Mesenchymal stem cell (in vitro differentiated cells and primary cell): ENCODE results near the gene ZNF254.

Source experiments
- DNase-seq: peaks from one replicate; pipeline ENCODE4 v3.0.0-alpha.2; 2013
- H2AFZ ChIP-seq: one replicate; pipeline ENCODE4 v1.6.1; 2013; ENCODE audit warnings: low read depth, mild to moderate bottlenecking, control low read depth, inconsistent platforms, low read length, moderate library complexity
- H2AK5ac ChIP-seq: 2 replicates; pipeline ENCODE4 v1.6.1; 2013; ENCODE audit warnings: low read length, moderate library complexity, mild to moderate bottlenecking, inconsistent platforms; ENCODE audit not compliant: severe bottlenecking
- H2BK120ac ChIP-seq: one replicate; pipeline ENCODE4 v1.6.1; 2013; ENCODE audit warnings: low read depth, mild to moderate bottlenecking, inconsistent platforms, low read length, moderate library complexity
- H2BK12ac ChIP-seq, 2 experiments: one replicate each; pipeline ENCODE4 v1.6.1; 2013; ENCODE audit warnings: inconsistent platforms in 2 of 2, low read length in 2 of 2, mild to moderate bottlenecking in 2 of 2, moderate library complexity in 2 of 2, control low read depth in 1 of 2
- H2BK15ac ChIP-seq: one replicate; pipeline ENCODE4 v1.6.1; 2013; ENCODE audit warnings: mild to moderate bottlenecking, low read depth, inconsistent platforms; ENCODE audit not compliant: poor library complexity, severe bottlenecking
- H2BK5ac ChIP-seq: 2 replicates; pipeline ENCODE4 v1.6.1; 2013; ENCODE audit warnings: low read depth, mild to moderate bottlenecking, low read length, control low read depth, inconsistent platforms; ENCODE audit not compliant: poor library complexity, severe bottlenecking
- H3K14ac ChIP-seq, 2 experiments: one replicate each; pipeline ENCODE4 v1.6.1; 2013; ENCODE audit warnings: inconsistent platforms in 2 of 2, low read length in 2 of 2, control low read depth in 1 of 2, mild to moderate bottlenecking in 1 of 2, moderate library complexity in 1 of 2
- H3K18ac ChIP-seq, 2 experiments: one replicate each; pipeline ENCODE4 v1.6.1; 2013; ENCODE audit warnings: inconsistent platforms in 2 of 2, low read length in 2 of 2, control low read depth in 1 of 2, low read depth in 1 of 2, mild to moderate bottlenecking in 1 of 2
- H3K23ac ChIP-seq, 2 experiments: one replicate each; pipeline ENCODE4 v1.6.1; 2013; ENCODE audit warnings: inconsistent platforms in 2 of 2, low read length in 2 of 2, mild to moderate bottlenecking in 2 of 2, moderate library complexity in 2 of 2, control low read depth in 1 of 2
- H3K27ac ChIP-seq: 2 replicates; pipeline ENCODE4 v1.5.1; 2013; ENCODE audit warnings: mild to moderate bottlenecking, moderate library complexity, low read length, control low read depth, inconsistent platforms; ENCODE audit not compliant: poor library complexity, severe bottlenecking
- H3K27me3 ChIP-seq, 2 experiments: 2 replicates each; pipeline versions ENCODE4 v1.6.1 to v1.7.0; 2013; ENCODE audit warnings: low read length in 2 of 2, mild to moderate bottlenecking in 2 of 2, moderate library complexity in 2 of 2, control low read depth in 1 of 2, inconsistent platforms in 1 of 2; ENCODE audit not compliant: control insufficient read depth in 1 of 2, insufficient read depth in 1 of 2
- H3K36me3 ChIP-seq, 2 experiments: 2 replicates each; pipeline versions ENCODE4 v1.6.1 to v1.7.0; 2013; ENCODE audit warnings: low read length in 2 of 2, control low read depth in 1 of 2, inconsistent platforms in 1 of 2, low read depth in 1 of 2, mild to moderate bottlenecking in 1 of 2; ENCODE audit not compliant: insufficient read depth in 2 of 2, control insufficient read depth in 1 of 2
- H3K4ac ChIP-seq, 2 experiments: one replicate each; pipeline ENCODE4 v1.6.1; 2013; ENCODE audit warnings: inconsistent platforms in 2 of 2, low read length in 2 of 2, mild to moderate bottlenecking in 2 of 2, moderate library complexity in 2 of 2, control low read depth in 1 of 2, low read depth in 1 of 2
- H3K4me1 ChIP-seq: 2 replicates; pipeline ENCODE4 v1.6.1; 2013; ENCODE audit warnings: low read depth, low read length, control low read depth; ENCODE audit not compliant: control insufficient read depth, insufficient read depth
- H3K4me2 ChIP-seq: 2 replicates; pipeline ENCODE4 v1.6.1; 2013; ENCODE audit warnings: low read length, mild to moderate bottlenecking, inconsistent platforms; ENCODE audit not compliant: poor library complexity, severe bottlenecking
- H3K4me3 ChIP-seq, 2 experiments: 2 replicates each; pipeline versions ENCODE4 v1.5.1 to v1.7.0; 2013; ENCODE audit warnings: low read length in 2 of 2, mild to moderate bottlenecking in 2 of 2, control low read depth in 1 of 2, low read depth in 1 of 2; ENCODE audit not compliant: insufficient read depth in 1 of 2
- H3K79me1 ChIP-seq: replicated peaks from 2 replicates; pipeline ENCODE4 v1.6.1; 2013; ENCODE audit warnings: mild to moderate bottlenecking, control low read depth, low read length, inconsistent platforms; ENCODE audit not compliant: poor library complexity, severe bottlenecking
- H3K9ac ChIP-seq: 2 replicates; pipeline ENCODE4 v1.7.0; 2013; ENCODE audit warnings: mild to moderate bottlenecking, low read length, moderate library complexity
- H3K9me3 ChIP-seq: 2 replicates; pipeline ENCODE4 v1.7.0; 2013; ENCODE audit warnings: mild to moderate bottlenecking, low read length; ENCODE audit not compliant: control insufficient read depth
- H4K8ac ChIP-seq: one replicate; pipeline ENCODE4 v1.6.1; 2013; ENCODE audit warnings: inconsistent platforms, mild to moderate bottlenecking, low read length, moderate library complexity
- H4K91ac ChIP-seq: one replicate; pipeline ENCODE4 v1.6.1; 2013; ENCODE audit warnings: mild to moderate bottlenecking, low read length, inconsistent platforms
- WGBS: methylation state at CpG from one replicate; pipeline ENCODE4 v1.1.7; 2013; ENCODE audit warnings: mixed read lengths; 5-methylcytosine and 5-hydroxymethylcytosine counted together

The ZNF254 gene

DNA sequence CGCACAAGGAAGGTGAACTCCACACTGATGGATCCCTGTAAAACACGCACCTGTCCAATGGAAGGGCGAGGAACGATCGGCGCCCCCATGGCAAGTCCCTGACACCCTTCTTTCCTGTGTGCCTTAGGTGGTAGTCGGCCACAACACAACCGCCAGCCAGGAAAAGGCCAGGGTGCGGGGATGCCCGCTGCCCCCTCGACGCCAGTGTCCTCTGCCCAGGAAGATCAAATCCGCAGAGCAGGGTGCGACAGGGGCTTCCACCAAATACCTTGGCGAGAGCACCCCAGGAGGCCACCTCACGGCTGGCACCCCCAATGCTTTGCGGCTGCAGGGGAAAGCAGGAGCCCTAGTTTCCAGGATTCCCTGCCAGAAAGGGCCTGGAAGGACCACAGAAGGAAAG lies 91.2 kb downstream of the ZNF254 start:
- Histone ChIP-seq H3K79me1 (no peaks in the 10 kb centered on the region), H3K27ac (no peak overlapping the region), H2AFZ (no peak overlapping the region), H3K14ac (no peak overlapping the region), H3K4ac (no peak overlapping the region), H2BK120ac (no peak overlapping the region), H2AK5ac (no peak overlapping the region), H2BK15ac (no peak overlapping the region), H3K4me3 (no peak overlapping the region), H4K91ac (no peak overlapping the region), H2BK12ac (no peak overlapping the region), H3K23ac (no peak overlapping the region), H3K9me3 (peaks cover 34% of the 10 kb centered on the region), H3K36me3 (no peaks in the 10 kb centered on the region), H3K18ac (no peak overlapping the region), H2BK5ac (no peak overlapping the region), H3K4me2 (no peak overlapping the region), H3K9ac (no peak overlapping the region), H4K8ac (no peak overlapping the region), H3K4me1 (no peaks in the 10 kb centered on the region), H3K27me3 (no peaks in the 10 kb centered on the region)
- WGBS = 90% methylated on average over 17 of the region's 17 CpGs
- no peak for DNase-seq
